NCI-H524 (cell line): ENCODE measurements around the gene KCNMA1.
"Not testable (repeated sequence)": the region's sequence is repeated elsewhere in the genome, so short reads cannot be mapped to it uniquely, and the experiment has no call there.

ENCODE experiments used
- DNase-seq, 2 experiments: peaks; one replicate each; lab custom pipeline; 2025; lab: John Stamatoyannopoulos, UW

KCNMA1 gene

GRCh38 chr10:77604941-77605351 is 32.7 kb downstream of the KCNMA1 start:
- no peak for DNase-seq

GRCh38 chr10:77604063-77604462 is 33.5 kb downstream of the KCNMA1 start:
- no peak for DNase-seq

- peak; percentile 25 to 48 for DNase-seq
These were observed 34.1 kb downstream of the KCNMA1 start for GRCh38 chr10:77603534-77603927.

GRCh38 chr10:77602913-77603533 is 34.6 kb downstream of the KCNMA1 start:
- no peak for DNase-seq

- no peak for DNase-seq
These were observed 35.2 kb downstream of the KCNMA1 start for GRCh38 chr10:77602231-77602912.

GRCh38 chr10:77601488-77601887 is 36.1 kb downstream of the KCNMA1 start:
- no peak for DNase-seq

GRCh38 chr10:77600640-77601039 is 37.0 kb downstream of the KCNMA1 start:
- DNase-seq: no peak

- no peak for DNase-seq
These were observed 38.0 kb downstream of the KCNMA1 start for GRCh38 chr10:77599651-77600050.

- no peak for DNase-seq
These were observed 39.0 kb downstream of the KCNMA1 start for GRCh38 chr10:77598606-77599005.

- no peak for DNase-seq
These were observed 40.0 kb downstream of the KCNMA1 start for GRCh38 chr10:77597560-77597959.

GRCh38 chr10:77594471-77594783 is 43.2 kb downstream of the KCNMA1 start:
- DNase-seq: no peak

- DNase-seq: no peak
These were observed 43.7 kb downstream of the KCNMA1 start for GRCh38 chr10:77593771-77594470.

- DNase-seq: no peak
These were observed 44.5 kb downstream of the KCNMA1 start for GRCh38 chr10:77592946-77593636.

- DNase-seq: no peak
These were observed 45.1 kb downstream of the KCNMA1 start for GRCh38 chr10:77592510-77592909.

GRCh38 chr10:77591238-77591880 is 46.2 kb downstream of the KCNMA1 start:
- no peak for DNase-seq

GRCh38 chr10:77590344-77591237 is 47.0 kb downstream of the KCNMA1 start:
- no peak for DNase-seq

- DNase-seq: not testable (repeated sequence)
These were observed 47.9 kb downstream of the KCNMA1 start for GRCh38 chr10:77589703-77590102.

GRCh38 chr10:77588886-77589285 is 48.7 kb downstream of the KCNMA1 start:
- no peak for DNase-seq

GRCh38 chr10:77587416-77587790 is 50.2 kb downstream of the KCNMA1 start:
- no peak for DNase-seq

- no peak for DNase-seq
These were observed 50.7 kb downstream of the KCNMA1 start for GRCh38 chr10:77586719-77587415.

- DNase-seq: no peak
These were observed 52.7 kb downstream of the KCNMA1 start for GRCh38 chr10:77584938-77585337.
